ENCODE results near the gene GRID2.

The GRID2 gene

GRCh38 chr4:92299152-92299551 lies 4.6 kb upstream of the GRID2 start:
- Mint-ChIP-seq H3K4me3 (no peak overlapping the region), H3K27me3 (ENCODE audit: low read depth) (peaks cover 44% of the 10 kb centered on the region), H3K27ac (no peak overlapping the region), H3K36me3 (ENCODE audit: low read depth) (no peaks in the 10 kb centered on the region), H3K4me1 (peaks cover 5% of the 10 kb centered on the region), H3K9me3 (peaks cover 2% of the 10 kb centered on the region)
- peak in 2 of 3 experiments; percentile 23 to 30 for TF ChIP-seq CTCF (IDR thresholded peaks at IDR 0.05; ENCODE audit: unreplicated experiment in 3 of 3)

GRCh38 chr4:92304121-92304520 lies 355 bp downstream of the GRID2 start:
- TF ChIP-seq CTCF (IDR thresholded peaks at IDR 0.05; ENCODE audit: unreplicated experiment in 3 of 3): no peak
- no peaks in the 10 kb centered on the region for H3K9me3 Mint-ChIP-seq
- H3K36me3 Mint-ChIP-seq (ENCODE audit: low read depth): no peaks in the 10 kb centered on the region
- peak overlapping the region; percentile 92 to 97 (median 95) for H3K4me3 Mint-ChIP-seq
- H3K27me3 Mint-ChIP-seq (ENCODE audit: low read depth): peaks cover 82% of the 10 kb centered on the region
- peak overlapping the region; percentile 66 to 92 (median 90) for H3K27ac Mint-ChIP-seq
- H3K4me1 Mint-ChIP-seq: peaks cover 21% of the 10 kb centered on the region

GRCh38 chr4:92304606-92305005 lies 840 bp downstream of the GRID2 start:
- H3K4me1 Mint-ChIP-seq: peaks cover 21% of the 10 kb centered on the region
- H3K36me3 Mint-ChIP-seq (ENCODE audit: low read depth): no peaks in the 10 kb centered on the region
- H3K27ac Mint-ChIP-seq: peak overlapping the region; percentile 66 to 92 (median 90)
- H3K9me3 Mint-ChIP-seq: no peaks in the 10 kb centered on the region
- TF ChIP-seq CTCF (IDR thresholded peaks at IDR 0.05; ENCODE audit: unreplicated experiment in 3 of 3): no peak
- H3K27me3 Mint-ChIP-seq (ENCODE audit: low read depth): peaks cover 77% of the 10 kb centered on the region
- peak overlapping the region; percentile 92 to 97 (median 95) for H3K4me3 Mint-ChIP-seq

- peaks cover 21% of the 10 kb centered on the region for H3K4me1 Mint-ChIP-seq
- H3K9me3 Mint-ChIP-seq: no peaks in the 10 kb centered on the region
- H3K36me3 Mint-ChIP-seq (ENCODE audit: low read depth): no peaks in the 10 kb centered on the region
- TF ChIP-seq CTCF (IDR thresholded peaks at IDR 0.05; ENCODE audit: unreplicated experiment in 3 of 3): no peak
- H3K27ac Mint-ChIP-seq: peak overlapping the region; percentile 66 to 92 (median 90)
- H3K4me3 Mint-ChIP-seq: peak overlapping the region; percentile 92 to 97 (median 95)
- peaks cover 72% of the 10 kb centered on the region for H3K27me3 Mint-ChIP-seq (ENCODE audit: low read depth)
Observed at GRCh38 chr4:92305148-92305877, 1.5 kb downstream of the GRID2 start.

GRCh38 chr4:92305878-92306520 lies 2.2 kb downstream of the GRID2 start:
- Mint-ChIP-seq H3K27ac (peak overlapping the region; percentile 66 to 92 (median 90)), H3K36me3 (ENCODE audit: low read depth) (no peaks in the 10 kb centered on the region), H3K4me1 (peaks cover 21% of the 10 kb centered on the region), H3K4me3 (peak overlapping the region; percentile 92 to 97 (median 95)), H3K27me3 (ENCODE audit: low read depth) (peaks cover 68% of the 10 kb centered on the region), H3K9me3 (no peaks in the 10 kb centered on the region)
- no peak for TF ChIP-seq CTCF (IDR thresholded peaks at IDR 0.05; ENCODE audit: unreplicated experiment in 3 of 3)

All from nephron (organoid).